Panc1 (cell line): ENCODE results near the gene SHOX. TPM values are rescaled to one million over a fixed set of nuclear protein-coding genes. Genes with fewer than 3 reads are reported as not detected.
"Not testable (repeated sequence)": the region's sequence is repeated elsewhere in the genome, so short reads cannot be mapped to it uniquely, and the experiment has no call there.

Experiments used
- ATAC-seq: fragments of 200-7000 bp; cut with Tn5 transposase; 2 replicates; pipeline ENCODE4 v1.9.1; 2020; ENCODE audit warnings: mild to moderate bottlenecking, moderate library complexity
- BruUV-seq: library from RNA; stranded (reverse); fragments of 400-500 nt; replicated peaks from 2 replicates; lab custom pipeline; 2021; lab: Mats Ljungman, UMichigan
- CTCF ChIA-PET: fragments of 300-600 bp; sonication (Branson Sonifier 250); formaldehyde crosslinking; loops from one replicate; lab custom pipeline; 2022; ENCODE audit warnings: antibody characterized with exemption; lab: Charles Lee
- POLR2A ChIA-PET: fragments of 300-600 bp; sonication (Branson Sonifier 250); formaldehyde crosslinking; loops from one replicate; lab custom pipeline; 2022; ENCODE audit warnings: antibody characterized with exemption; lab: Charles Lee
- DNase-seq: peaks from one replicate; pipeline ENCODE4 v3.0.0-alpha.2; 2010; ENCODE audit warnings: low read depth, low spot score
- H3K27ac ChIP-seq: 2 replicates; pipeline ENCODE4 v1.5.1; 2011; ENCODE audit warnings: mild to moderate bottlenecking, low read length, inconsistent platforms
- H3K27me3 ChIP-seq: fragments of 200-500 bp; sonication (Bioruptor generic); 2 replicates; pipeline ENCODE4 v1.6.0; 2014; ENCODE audit warnings: low read length, inconsistent platforms; ENCODE audit not compliant: control insufficient read depth, insufficient read depth
- H3K36me3 ChIP-seq: fragments of 200-500 bp; sonication (Bioruptor generic); 2 replicates; pipeline ENCODE4 v1.5.1; 2014; ENCODE audit warnings: inconsistent platforms, mild to moderate bottlenecking, low read length, moderate library complexity; ENCODE audit not compliant: control insufficient read depth, insufficient read depth
- H3K4me1 ChIP-seq: 2 replicates; pipeline ENCODE4 v1.5.1; 2011; ENCODE audit warnings: inconsistent platforms, mild to moderate bottlenecking, low read length, moderate library complexity; ENCODE audit not compliant: control insufficient read depth, insufficient read depth
- H3K4me3 ChIP-seq, 2 experiments: 2 replicates each; pipeline ENCODE4 v1.5.1; 2011 to 2012; ENCODE audit warnings: low read depth in 2 of 2, low read length in 2 of 2, mild to moderate bottlenecking in 2 of 2, inconsistent platforms in 1 of 2, moderate library complexity in 1 of 2
- H3K9me3 ChIP-seq: fragments of 200-500 bp; sonication (Bioruptor generic); 2 replicates; pipeline ENCODE4 v1.5.1; 2014; ENCODE audit warnings: low read depth, mild to moderate bottlenecking, inconsistent platforms, low read length, moderate library complexity; ENCODE audit not compliant: control insufficient read depth, insufficient read depth
- CTCF ChIP-seq: fragments of 450-650 bp; IDR thresholded peaks from 2 replicates; pipeline ENCODE4 v1.5.1; 2017; ENCODE audit warnings: mild to moderate bottlenecking
- POLR2AphosphoS5 ChIP-seq: IDR thresholded peaks from 2 replicates; pipeline ENCODE4 v1.6.1; 2012; ENCODE audit warnings: mild to moderate bottlenecking, low read depth, low read length, moderate library complexity
- REST ChIP-seq, 2 experiments: IDR thresholded peaks; 2 replicates each; pipeline ENCODE4 v1.6.1; 2011 to 2012; ENCODE audit warnings: low read depth in 2 of 2, control low read depth in 1 of 2, low read length in 1 of 2, mild to moderate bottlenecking in 1 of 2, moderate library complexity in 1 of 2; ENCODE audit not compliant: insufficient read depth in 1 of 2
- SIN3A ChIP-seq: IDR thresholded peaks from 2 replicates; pipeline ENCODE4 v1.6.1; 2012; ENCODE audit warnings: low read depth, mild to moderate bottlenecking, low read length, moderate library complexity, borderline replicate concordance; ENCODE audit not compliant: insufficient read depth
- TCF7L2 ChIP-seq: IDR thresholded peaks from 2 replicates; pipeline ENCODE4 v1.6.1; 2011; ENCODE audit warnings: mild to moderate bottlenecking, low read depth, low read length, inconsistent platforms
- in situ Hi-C: cut with HindIII; loops from 2 replicates; pipeline ENCODE4 v1.10.0; 2016; ENCODE audit warnings: low sequenced_read_pairs, low pct_unique_long_range_greater_than_20kb
- intact Hi-C: fragments of 100-400 bp; cut with micrococcal nuclease; formaldehyde crosslinking; loops from one replicate; pipeline ENCODE4 v1.10.0; 2022; ENCODE audit not compliant: unreplicated experiment
- total RNA-seq: library from RNA; stranded (reverse); gene quantifications from one replicate; pipeline ENCODE4 v1.2.1, GENCODE V29; 2021; ENCODE audit not compliant: unreplicated experiment

Gene SHOX
- total RNA-seq, 1 experiment from 2014 or later, result not detected

GRCh38 chrX:585115-585808 lies 45.3 kb upstream of the SHOX start:
- no peaks in the 10 kb centered on the region for H3K27me3 ChIP-seq
- no peaks in the 10 kb centered on the region for H3K36me3 ChIP-seq
- H3K9me3 ChIP-seq, result no peaks in the 10 kb centered on the region
- DNase-seq (no peak), ATAC-seq (no peak)
- intact Hi-C loops (no loop called here), in situ Hi-C loops (no loop called here)
- BruUV-seq, result no TSS peak
- TF ChIP-seq SIN3A (no peak), POLR2AphosphoS5 (no peak), CTCF (no peak), TCF7L2 (no peak), REST (IDR thresholded peaks at IDR 0.05; ENCODE audit: insufficient read depth in 1 of 2, low read depth in 2 of 2, low read length in 1 of 2) (no peak)
- no peaks in the 10 kb centered on the region for H3K4me1 ChIP-seq
- ChIA-PET CTCF (no interaction called here), POLR2A (no interaction called here)
- no peak overlapping the region for H3K27ac ChIP-seq
- no peak overlapping the region for H3K4me3 ChIP-seq

- Histone ChIP-seq H3K36me3 (no peaks in the 10 kb centered on the region), H3K27ac (no peak overlapping the region), H3K4me1 (no peaks in the 10 kb centered on the region), H3K27me3 (no peaks in the 10 kb centered on the region), H3K4me3 (no peak overlapping the region), H3K9me3 (no peaks in the 10 kb centered on the region)
- ChIA-PET POLR2A (no interaction called here), CTCF (no interaction called here)
- no peak for ATAC-seq
- TF ChIP-seq SIN3A, result no peak
- intact Hi-C loops, result no loop called here
- in situ Hi-C loops, result no loop called here
- BruUV-seq, result no TSS peak
- DNase-seq, result no peak
Measured at GRCh38 chrX:586351-586750, 44.2 kb upstream of the SHOX start.

GRCh38 chrX:589261-589660 lies 41.3 kb upstream of the SHOX start:
- in situ Hi-C loops, POLR2A ChIA-PET, intact Hi-C loops, H3K9me3 ChIP-seq, H3K27me3 ChIP-seq, DNase-seq, H3K36me3 ChIP-seq, H3K4me3 ChIP-seq, CTCF ChIA-PET, H3K4me1 ChIP-seq, ATAC-seq, H3K27ac ChIP-seq, BruUV-seq: not testable (repeated sequence)
